HEK293 (cell line): ENCODE results near the gene NME3.

Source experiments
- CTCF ChIA-PET: fragments of 350-600 bp; formaldehyde crosslinking; extraction: SDS; loops from one replicate; lab custom pipeline; 2021; ENCODE audit warnings: antibody characterized with exemption; lab: Yijun Ruan, JAX
- POLR2A ChIA-PET: fragments of 300-600 bp; formaldehyde crosslinking; extraction: SDS; loops from one replicate; lab custom pipeline; 2020; ENCODE audit warnings: antibody characterized with exemption, inconsistent platforms; lab: Yijun Ruan, JAX
- H3K27ac ChIP-seq: fragments of 200-500 bp; sonication (Bioruptor generic); 2 replicates; pipeline ENCODE4 v1.5.1; 2014; ENCODE audit warnings: low read depth, low read length, control low read depth, inconsistent platforms; ENCODE audit errors: extremely low read depth
- H3K36me3 ChIP-seq, 2 experiments: fragments of 200-500 bp in 1 of 2; sonication (Bioruptor generic) in 1 of 2; 1 replicate in 1 of 2; 2 replicates in 1 of 2; pipeline ENCODE4 v1.5.1; 2014 to 2017; ENCODE audit warnings: inconsistent platforms in 2 of 2, low read length in 2 of 2; ENCODE audit not compliant: control insufficient read depth in 2 of 2, insufficient read depth in 1 of 2
- H3K4me1 ChIP-seq: fragments of 200-500 bp; sonication (Bioruptor generic); 2 replicates; pipeline ENCODE4 v1.5.1; 2014; ENCODE audit warnings: mild to moderate bottlenecking, low read length, inconsistent platforms; ENCODE audit not compliant: control insufficient read depth, insufficient read depth
- H3K4me3 ChIP-seq: 2 replicates; pipeline ENCODE4 v1.5.1; 2011; ENCODE audit warnings: low read depth, mild to moderate bottlenecking, control low read depth, low read length, moderate library complexity
- H3K9me3 ChIP-seq: fragments of 200-500 bp; sonication (Bioruptor generic); 2 replicates; pipeline ENCODE4 v1.5.1; 2014; ENCODE audit warnings: low read depth, low read length, inconsistent platforms; ENCODE audit not compliant: control insufficient read depth, insufficient read depth
- GFI1B ChIP-seq: fragments of 450-650 bp; formaldehyde crosslinking; IDR thresholded peaks from 2 replicates; pipeline ENCODE4 v1.5.1; 2016; ENCODE audit warnings: missing biosample characterization, missing genetic modification characterization
- KLF16 ChIP-seq: fragments of 450-650 bp; formaldehyde crosslinking; IDR thresholded peaks from 2 replicates; pipeline ENCODE4 v1.5.1; 2017; ENCODE audit warnings: missing biosample characterization, missing genetic modification characterization
- SETDB1 ChIP-seq: IDR thresholded peaks from one replicate; pipeline ENCODE4 v1.6.1; 2017; ENCODE audit warnings: mild to moderate bottlenecking, low read length, moderate library complexity, mixed read lengths; ENCODE audit not compliant: insufficient read length
- ZBTB7A ChIP-seq: fragments of 450-650 bp; formaldehyde crosslinking; IDR thresholded peaks from 2 replicates; pipeline ENCODE4 v1.5.1; 2016; ENCODE audit warnings: low read depth, missing biosample characterization, missing genetic modification characterization
- ZIC2 ChIP-seq: fragments of 450-650 bp; formaldehyde crosslinking; IDR thresholded peaks from 2 replicates; pipeline ENCODE4 v1.5.1; 2016; ENCODE audit warnings: missing biosample characterization, missing genetic modification characterization
- ZNF133 ChIP-seq: fragments of 450-650 bp; formaldehyde crosslinking; IDR thresholded peaks from 2 replicates; pipeline ENCODE4 v1.5.1; 2016; ENCODE audit warnings: missing biosample characterization, missing genetic modification characterization
- ZNF146 ChIP-seq: fragments of 450-650 bp; formaldehyde crosslinking; IDR thresholded peaks from 2 replicates; pipeline ENCODE4 v1.5.1; 2016; ENCODE audit warnings: missing biosample characterization, missing genetic modification characterization
- ZNF174 ChIP-seq: fragments of 450-650 bp; formaldehyde crosslinking; IDR thresholded peaks from 2 replicates; pipeline ENCODE4 v1.5.0; 2017; ENCODE audit warnings: missing biosample characterization, mild to moderate bottlenecking, missing genetic modification characterization
- ZNF175 ChIP-seq: fragments of 450-650 bp; formaldehyde crosslinking; IDR thresholded peaks from 2 replicates; pipeline ENCODE4 v1.5.1; 2016; ENCODE audit warnings: missing biosample characterization, missing genetic modification characterization
- ZNF350 ChIP-seq: fragments of 450-650 bp; formaldehyde crosslinking; IDR thresholded peaks from 2 replicates; pipeline ENCODE4 v1.5.0; 2017; ENCODE audit warnings: missing biosample characterization, mild to moderate bottlenecking, missing genetic modification characterization
- ZNF354C ChIP-seq: fragments of 450-650 bp; formaldehyde crosslinking; IDR thresholded peaks from 2 replicates; pipeline ENCODE4 v1.5.1; 2016; ENCODE audit warnings: missing biosample characterization, missing genetic modification characterization, low read depth, borderline replicate concordance
- ZNF394 ChIP-seq: fragments of 450-650 bp; formaldehyde crosslinking; IDR thresholded peaks from 2 replicates; pipeline ENCODE4 v1.5.1; 2016; ENCODE audit warnings: missing biosample characterization, missing genetic modification characterization, mild to moderate bottlenecking, moderate library complexity, borderline replicate concordance
- ZNF530 ChIP-seq: fragments of 450-650 bp; formaldehyde crosslinking; IDR thresholded peaks from 2 replicates; pipeline ENCODE4 v1.5.1; 2016; ENCODE audit warnings: low read depth, missing biosample characterization, missing genetic modification characterization
- ZNF560 ChIP-seq: fragments of 450-650 bp; formaldehyde crosslinking; IDR thresholded peaks from 2 replicates; pipeline ENCODE4 v1.5.1; 2017; ENCODE audit warnings: missing biosample characterization, missing genetic modification characterization, borderline replicate concordance
- ZNF792 ChIP-seq: fragments of 450-650 bp; formaldehyde crosslinking; IDR thresholded peaks from 2 replicates; pipeline ENCODE4 v1.5.1; 2016; ENCODE audit warnings: missing biosample characterization, missing genetic modification characterization
- TF ChIP-seq, protein P1 (sequence below): fragments of 450-650 bp; formaldehyde crosslinking; optimal IDR thresholded peaks from 2 replicates; pipeline ENCODE3; 2016; ENCODE audit warnings: missing biosample characterization, mild to moderate bottlenecking, missing genetic modification characterization
- TF ChIP-seq, protein P2 (sequence below): IDR thresholded peaks from 2 replicates; pipeline ENCODE4 v1.6.1; 2011; ENCODE audit warnings: mild to moderate bottlenecking, low read depth, low read length, borderline replicate concordance
- TF ChIP-seq, protein P3 (sequence below): fragments of 450-650 bp; formaldehyde crosslinking; IDR thresholded peaks from 2 replicates; pipeline ENCODE4 v1.5.1; 2017; ENCODE audit warnings: missing biosample characterization, missing genetic modification characterization
- TF ChIP-seq, protein P4 (sequence below): fragments of 450-650 bp; formaldehyde crosslinking; IDR thresholded peaks from 2 replicates; pipeline ENCODE4 v1.5.1; 2016; ENCODE audit warnings: missing biosample characterization, missing genetic modification characterization, borderline replicate concordance

Gene NME3

DNA sequence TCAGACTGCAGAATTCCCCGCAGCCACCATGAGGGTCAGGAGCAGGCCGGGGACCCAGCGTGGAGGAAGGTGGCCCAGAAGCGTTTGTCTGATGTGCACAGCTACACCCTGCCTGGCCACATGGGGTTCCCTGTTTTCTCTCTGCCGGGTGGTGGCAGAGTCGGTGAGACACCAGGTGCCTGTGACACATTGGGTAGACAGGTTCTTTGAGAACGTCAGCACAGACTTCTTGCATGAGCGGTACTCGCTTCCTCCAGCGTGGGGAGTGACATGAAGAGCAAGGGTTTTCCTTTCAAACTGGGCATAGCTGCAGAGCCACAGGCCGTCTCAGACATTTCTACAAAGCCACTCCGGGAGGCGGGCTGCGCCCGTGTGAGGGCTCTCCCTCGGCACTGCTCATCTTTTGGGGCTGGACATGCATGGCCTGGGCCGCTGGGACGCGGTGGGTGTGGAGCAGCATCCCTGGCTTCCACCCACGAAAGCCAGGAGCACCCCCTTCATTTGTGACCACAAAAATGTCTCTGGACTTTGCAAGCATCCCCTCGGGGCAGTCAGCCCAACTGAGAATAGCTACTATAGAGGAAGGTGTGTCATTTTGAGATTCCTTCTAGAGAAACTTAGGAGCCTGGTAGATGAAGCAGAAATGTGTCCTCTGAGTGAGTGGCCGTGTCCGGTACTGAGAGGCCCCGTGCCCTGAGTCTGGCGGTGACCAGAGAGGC is 26.0 kb downstream of the NME3 start:
- peaks cover under 1 to 80% of the 10 kb centered on the region in 2 experiments; a peak in 2 of 3 replicates for H3K36me3 ChIP-seq
- ChIA-PET CTCF (no interaction called here), POLR2A (no interaction called here)
- no peaks in the 10 kb centered on the region for H3K4me1 ChIP-seq
- TF ChIP-seq ZNF146 (tag by site-specific recombination) = no peak
- TF ChIP-seq, protein P1, sequence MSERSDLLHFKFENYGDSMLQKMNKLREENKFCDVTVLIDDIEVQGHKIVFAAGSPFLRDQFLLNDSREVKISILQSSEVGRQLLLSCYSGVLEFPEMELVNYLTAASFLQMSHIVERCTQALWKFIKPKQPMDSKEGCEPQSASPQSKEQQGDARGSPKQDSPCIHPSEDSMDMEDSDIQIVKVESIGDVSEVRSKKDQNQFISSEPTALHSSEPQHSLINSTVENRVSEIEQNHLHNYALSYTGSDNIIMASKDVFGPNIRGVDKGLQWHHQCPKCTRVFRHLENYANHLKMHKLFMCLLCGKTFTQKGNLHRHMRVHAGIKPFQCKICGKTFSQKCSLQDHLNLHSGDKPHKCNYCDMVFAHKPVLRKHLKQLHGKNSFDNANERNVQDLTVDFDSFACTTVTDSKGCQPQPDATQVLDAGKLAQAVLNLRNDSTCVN = no peak
- TF ChIP-seq ZNF175 = no peak
- TF ChIP-seq ZNF354C (tag by site-specific recombination) = no peak
- no peak for TF ChIP-seq ZIC2
- TF ChIP-seq ZNF792 (tag by site-specific recombination) = no peak
- TF ChIP-seq, protein P2, sequence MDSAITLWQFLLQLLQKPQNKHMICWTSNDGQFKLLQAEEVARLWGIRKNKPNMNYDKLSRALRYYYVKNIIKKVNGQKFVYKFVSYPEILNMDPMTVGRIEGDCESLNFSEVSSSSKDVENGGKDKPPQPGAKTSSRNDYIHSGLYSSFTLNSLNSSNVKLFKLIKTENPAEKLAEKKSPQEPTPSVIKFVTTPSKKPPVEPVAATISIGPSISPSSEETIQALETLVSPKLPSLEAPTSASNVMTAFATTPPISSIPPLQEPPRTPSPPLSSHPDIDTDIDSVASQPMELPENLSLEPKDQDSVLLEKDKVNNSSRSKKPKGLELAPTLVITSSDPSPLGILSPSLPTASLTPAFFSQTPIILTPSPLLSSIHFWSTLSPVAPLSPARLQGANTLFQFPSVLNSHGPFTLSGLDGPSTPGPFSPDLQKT = no peak
- TF ChIP-seq ZNF560 = no peak
- no peak for TF ChIP-seq ZNF174 (tag by site-specific recombination)
- TF ChIP-seq, protein P3, sequence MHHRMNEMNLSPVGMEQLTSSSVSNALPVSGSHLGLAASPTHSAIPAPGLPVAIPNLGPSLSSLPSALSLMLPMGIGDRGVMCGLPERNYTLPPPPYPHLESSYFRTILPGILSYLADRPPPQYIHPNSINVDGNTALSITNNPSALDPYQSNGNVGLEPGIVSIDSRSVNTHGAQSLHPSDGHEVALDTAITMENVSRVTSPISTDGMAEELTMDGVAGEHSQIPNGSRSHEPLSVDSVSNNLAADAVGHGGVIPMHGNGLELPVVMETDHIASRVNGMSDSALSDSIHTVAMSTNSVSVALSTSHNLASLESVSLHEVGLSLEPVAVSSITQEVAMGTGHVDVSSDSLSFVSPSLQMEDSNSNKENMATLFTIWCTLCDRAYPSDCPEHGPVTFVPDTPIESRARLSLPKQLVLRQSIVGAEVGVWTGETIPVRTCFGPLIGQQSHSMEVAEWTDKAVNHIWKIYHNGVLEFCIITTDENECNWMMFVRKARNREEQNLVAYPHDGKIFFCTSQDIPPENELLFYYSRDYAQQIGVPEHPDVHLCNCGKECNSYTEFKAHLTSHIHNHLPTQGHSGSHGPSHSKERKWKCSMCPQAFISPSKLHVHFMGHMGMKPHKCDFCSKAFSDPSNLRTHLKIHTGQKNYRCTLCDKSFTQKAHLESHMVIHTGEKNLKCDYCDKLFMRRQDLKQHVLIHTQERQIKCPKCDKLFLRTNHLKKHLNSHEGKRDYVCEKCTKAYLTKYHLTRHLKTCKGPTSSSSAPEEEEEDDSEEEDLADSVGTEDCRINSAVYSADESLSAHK = no peak
- no peak for TF ChIP-seq ZNF530 (tag by site-specific recombination)
- TF ChIP-seq ZNF394 (tag by site-specific recombination) = no peak
- TF ChIP-seq ZBTB7A (tag by site-specific recombination) = no peak
- TF ChIP-seq ZNF133 (tag by site-specific recombination) = no peak
- no peak for TF ChIP-seq ZNF350 (tag by site-specific recombination)
- H3K27ac ChIP-seq = no peak overlapping the region
- no peak overlapping the region for H3K4me3 ChIP-seq
- H3K9me3 ChIP-seq = no peaks in the 10 kb centered on the region

DNA sequence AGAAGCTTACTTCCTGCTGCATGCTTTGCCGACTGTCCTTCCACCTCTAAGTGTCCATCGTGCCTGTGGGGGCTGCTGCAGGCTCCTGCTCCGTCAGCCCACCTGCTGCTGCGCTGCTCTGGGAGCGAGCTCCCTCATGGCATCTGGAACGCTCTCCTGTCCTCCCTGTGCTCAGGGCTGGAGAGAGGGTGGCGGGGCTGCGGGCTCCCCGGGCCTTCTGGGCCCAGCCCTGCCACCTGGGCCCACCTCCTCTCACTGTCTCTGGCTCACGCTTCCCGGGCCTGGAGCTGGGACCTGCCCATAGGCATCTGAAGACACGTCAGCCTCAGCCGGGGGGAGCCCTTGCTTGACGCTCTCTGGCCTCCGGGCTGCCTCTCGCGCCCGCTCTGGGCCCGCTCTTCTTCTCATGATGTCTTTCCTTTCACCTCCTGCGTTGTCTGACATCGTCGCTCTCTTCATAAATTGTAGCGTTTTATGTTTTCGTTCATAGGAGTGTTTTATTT is 27.0 kb downstream of the NME3 start:
- CTCF ChIA-PET = interaction anchor here (1.3 kb wide), 1 partner anchor 38 kb away, joined by 3 read pairs; the partner anchor contains the start of gene MAPK8IP3

More for the DNA sequence above, 27.0 kb downstream of the NME3 start:
- POLR2A ChIA-PET = interaction anchor here (0.5 kb wide), 1 partner anchor 39 kb away, joined by 3 read pairs; no protein-coding TSS in a partner anchor
- H3K4me1 ChIP-seq = no peaks in the 10 kb centered on the region
- no peak overlapping the region for H3K27ac ChIP-seq
- no peaks in the 10 kb centered on the region for H3K9me3 ChIP-seq
- TF ChIP-seq, protein P4, sequence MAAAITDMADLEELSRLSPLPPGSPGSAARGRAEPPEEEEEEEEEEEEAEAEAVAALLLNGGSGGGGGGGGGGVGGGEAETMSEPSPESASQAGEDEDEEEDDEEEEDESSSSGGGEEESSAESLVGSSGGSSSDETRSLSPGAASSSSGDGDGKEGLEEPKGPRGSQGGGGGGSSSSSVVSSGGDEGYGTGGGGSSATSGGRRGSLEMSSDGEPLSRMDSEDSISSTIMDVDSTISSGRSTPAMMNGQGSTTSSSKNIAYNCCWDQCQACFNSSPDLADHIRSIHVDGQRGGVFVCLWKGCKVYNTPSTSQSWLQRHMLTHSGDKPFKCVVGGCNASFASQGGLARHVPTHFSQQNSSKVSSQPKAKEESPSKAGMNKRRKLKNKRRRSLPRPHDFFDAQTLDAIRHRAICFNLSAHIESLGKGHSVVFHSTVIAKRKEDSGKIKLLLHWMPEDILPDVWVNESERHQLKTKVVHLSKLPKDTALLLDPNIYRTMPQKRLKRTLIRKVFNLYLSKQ = no peak
- no peak for TF ChIP-seq KLF16 (tag by site-specific recombination)
- no peak for TF ChIP-seq SETDB1
- TF ChIP-seq GFI1B (tag by site-specific recombination) = no peak
- H3K36me3 ChIP-seq = peaks cover 0 to 85% of the 10 kb centered on the region in 2 experiments; a peak in 1 of 3 replicates
- no peak overlapping the region for H3K4me3 ChIP-seq
